ENCODE results near the gene ZNF709. TPM values are rescaled to one million over a fixed set of nuclear protein-coding genes. Genes with fewer than 3 reads are reported as not detected.
A peak's percentile ranks its signal among the peaks of the same experiment; 100 is the strongest.

ZNF709 gene
- polyA plus RNA-seq, 3 donors = 0.15 to 0.28 (median 0.19) TPM

- intact Hi-C loops (cut with micrococcal nuclease) = no loop called here
- Histone ChIP-seq H3K27ac (ENCODE audit: low read depth in 1 of 2, low read length in 2 of 2) (no peak overlapping the region), H3K4me3 (replicated peaks in 1 of 3; ENCODE audit: low read depth in 2 of 3, low read length in 3 of 3) (no peak overlapping the region), H2AFZ (ENCODE audit: insufficient read depth, low read depth, low read length, poor library complexity, severe bottlenecking) (no peak overlapping the region), H3K4me1 (ENCODE audit: control insufficient read depth in 1 of 2, insufficient read depth in 2 of 2, low read length in 2 of 2) (no peaks in the 10 kb centered on the region), H3K36me3 (replicated peaks in 1 of 2; ENCODE audit: control insufficient read depth in 1 of 2, insufficient read depth in 2 of 2, low read length in 2 of 2) (no peaks in the 10 kb centered on the region), H3K9ac (ENCODE audit: insufficient read depth, low read length, poor library complexity, severe bottlenecking) (no peak overlapping the region), H3K9me3 (replicated peaks in 1 of 2; ENCODE audit: control insufficient read depth in 1 of 2, insufficient read depth in 1 of 2, low read length in 2 of 2) (peaks cover 85 to 86% of the 10 kb centered on the region in 2 donors), H3K27me3 (ENCODE audit: control insufficient read depth in 2 of 2, insufficient read depth in 2 of 2, low read length in 2 of 2) (peaks cover 0 to 3% of the 10 kb centered on the region in 2 donors), H4K20me1 (ENCODE audit: insufficient read depth, low read length) (no peaks in the 10 kb centered on the region), H3K79me2 (ENCODE audit: insufficient read depth, low read length) (no peaks in the 10 kb centered on the region), H3K4me2 (replicated peaks; ENCODE audit: extremely low read depth, low read length, poor library complexity, severe bottlenecking) (no peak overlapping the region)
- peaks cover 4 to 15% (median 11%) of the 10 kb centered on the region in 3 donors for H3K27me3 Mint-ChIP-seq (ENCODE audit: low read depth in 3 of 3)
- H3K4me1 Mint-ChIP-seq = no peaks in the 10 kb centered on the region
- no peak for TF ChIP-seq CTCF (IDR thresholded peaks at IDR 0.05)
- no peak overlapping the region for H3K27ac Mint-ChIP-seq
- peaks cover 2 to 7% of the 10 kb centered on the region in 2 donors for H3K36me3 Mint-ChIP-seq
- H3K9me3 Mint-ChIP-seq = peaks cover 56 to 97% (median 91%) of the 10 kb centered on the region in 7 donors
- H3K4me3 Mint-ChIP-seq = no peak overlapping the region
- no peak for DNase-seq
- WGBS (ENCODE audit: insufficient coverage) = 17% methylated on average over 34 of the region's 35 CpGs
Observed at GRCh38 chr19:12513531-12514061, 29.0 kb upstream of the ZNF709 start.

- H3K27ac Mint-ChIP-seq = peak overlapping the region in 1 of 7 donors; percentile 53
- Histone ChIP-seq H2AFZ (ENCODE audit: insufficient read depth, low read depth, low read length, poor library complexity, severe bottlenecking) (no peak overlapping the region), H3K4me1 (ENCODE audit: control insufficient read depth in 1 of 2, insufficient read depth in 2 of 2, low read length in 2 of 2) (peaks cover 10 to 13% of the 10 kb centered on the region in 2 donors), H3K4me2 (replicated peaks; ENCODE audit: extremely low read depth, low read length, poor library complexity, severe bottlenecking) (no peak overlapping the region), H3K79me2 (ENCODE audit: insufficient read depth, low read length) (no peaks in the 10 kb centered on the region), H4K20me1 (ENCODE audit: insufficient read depth, low read length) (no peaks in the 10 kb centered on the region), H3K36me3 (replicated peaks in 1 of 2; ENCODE audit: control insufficient read depth in 1 of 2, insufficient read depth in 2 of 2, low read length in 2 of 2) (no peaks in the 10 kb centered on the region), H3K4me3 (replicated peaks in 1 of 3; ENCODE audit: low read depth in 2 of 3, low read length in 3 of 3) (no peak overlapping the region), H3K27me3 (ENCODE audit: control insufficient read depth in 2 of 2, insufficient read depth in 2 of 2, low read length in 2 of 2) (peaks cover 0 to 3% of the 10 kb centered on the region in 2 donors), H3K9ac (ENCODE audit: insufficient read depth, low read length, poor library complexity, severe bottlenecking) (no peak overlapping the region), H3K9me3 (replicated peaks in 1 of 2; ENCODE audit: control insufficient read depth in 1 of 2, insufficient read depth in 1 of 2, low read length in 2 of 2) (peaks cover 0 to 20% of the 10 kb centered on the region in 2 donors), H3K27ac (ENCODE audit: low read depth in 1 of 2, low read length in 2 of 2) (no peak overlapping the region)
- intact Hi-C loops (cut with micrococcal nuclease) = no loop called here
- H3K4me3 Mint-ChIP-seq = no peak overlapping the region
- peaks cover 13 to 83% (median 44%) of the 10 kb centered on the region in 7 donors for H3K9me3 Mint-ChIP-seq
- WGBS (ENCODE audit: insufficient coverage) = no CpG with 5 or more reads among the region's 4 CpGs
- no peak for TF ChIP-seq CTCF (IDR thresholded peaks at IDR 0.05)
- peaks cover 3 to 21% (median 13%) of the 10 kb centered on the region in 3 donors for H3K27me3 Mint-ChIP-seq (ENCODE audit: low read depth in 3 of 3)
- peaks cover 12% of the 10 kb centered on the region for H3K4me1 Mint-ChIP-seq
- no peaks in the 10 kb centered on the region for H3K36me3 Mint-ChIP-seq
- DNase-seq = no peak
Observed at GRCh38 chr19:12497032-12497431, 12.4 kb upstream of the ZNF709 start.

All from CD14-positive monocyte (primary cell).